Measurements from ENCODE around the gene MGAT4C.

DNA sequence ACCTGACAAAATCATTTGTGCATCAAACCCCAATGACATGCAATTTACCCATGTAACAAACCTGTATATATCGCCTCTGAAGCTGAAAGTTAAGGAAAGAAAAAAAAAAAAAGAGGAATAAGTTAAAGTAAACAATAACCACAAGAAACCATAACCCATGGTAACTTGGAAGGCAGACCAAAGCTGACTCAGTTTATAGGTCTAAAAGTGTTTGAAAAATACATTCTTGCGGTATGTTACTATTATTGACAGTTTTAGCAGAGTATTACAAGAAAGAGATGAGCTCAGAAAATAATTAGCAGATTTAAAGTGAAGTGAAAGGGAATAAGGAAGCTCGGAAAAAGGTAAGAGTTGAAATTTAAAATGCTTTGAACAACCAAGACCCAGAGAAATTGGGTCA, 34.4 kb upstream of the MGAT4C start:
- TF ChIP-seq, protein P1, sequence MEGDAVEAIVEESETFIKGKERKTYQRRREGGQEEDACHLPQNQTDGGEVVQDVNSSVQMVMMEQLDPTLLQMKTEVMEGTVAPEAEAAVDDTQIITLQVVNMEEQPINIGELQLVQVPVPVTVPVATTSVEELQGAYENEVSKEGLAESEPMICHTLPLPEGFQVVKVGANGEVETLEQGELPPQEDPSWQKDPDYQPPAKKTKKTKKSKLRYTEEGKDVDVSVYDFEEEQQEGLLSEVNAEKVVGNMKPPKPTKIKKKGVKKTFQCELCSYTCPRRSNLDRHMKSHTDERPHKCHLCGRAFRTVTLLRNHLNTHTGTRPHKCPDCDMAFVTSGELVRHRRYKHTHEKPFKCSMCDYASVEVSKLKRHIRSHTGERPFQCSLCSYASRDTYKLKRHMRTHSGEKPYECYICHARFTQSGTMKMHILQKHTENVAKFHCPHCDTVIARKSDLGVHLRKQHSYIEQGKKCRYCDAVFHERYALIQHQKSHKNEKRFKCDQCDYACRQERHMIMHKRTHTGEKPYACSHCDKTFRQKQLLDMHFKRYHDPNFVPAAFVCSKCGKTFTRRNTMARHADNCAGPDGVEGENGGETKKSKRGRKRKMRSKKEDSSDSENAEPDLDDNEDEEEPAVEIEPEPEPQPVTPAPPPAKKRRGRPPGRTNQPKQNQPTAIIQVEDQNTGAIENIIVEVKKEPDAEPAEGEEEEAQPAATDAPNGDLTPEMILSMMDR (IDR thresholded peaks at IDR 0.05) = no peak
- no peak for TF ChIP-seq POLR2A (IDR thresholded peaks at IDR 0.05)
